HCT116 (cell line): ENCODE data around the gene SUPT3H. TPM values are rescaled to one million over a fixed set of nuclear protein-coding genes. Genes with fewer than 3 reads are reported as not detected.

Experiments
- ATAC-seq: fragments of 200-7000 bp; cut with Tn5 transposase; 2 replicates; pipeline ENCODE4 v1.9.1; 2020; ENCODE audit warnings: mild to moderate bottlenecking, moderate library complexity
- BruUV-seq: library from RNA; stranded (reverse); fragments of 400-500 nt; replicated peaks from 2 replicates; lab custom pipeline; 2021; lab: Mats Ljungman, UMichigan
- CTCF ChIA-PET: fragments of 300-600 bp; sonication (Branson Sonifier 250); formaldehyde crosslinking; loops from one replicate; lab custom pipeline; 2021; ENCODE audit warnings: antibody characterized with exemption; lab: Charles Lee
- POLR2A ChIA-PET: fragments of 300-600, 350-600 bp; sonication (Branson Sonifier 250); formaldehyde crosslinking; loops from one replicate; lab custom pipeline; 2021; ENCODE audit warnings: antibody characterized with exemption; lab: Charles Lee
- RAD21 ChIA-PET, 2 experiments: fragments of 300-600 bp; sonication (Branson Sonifier 250); formaldehyde crosslinking; loops; one replicate each; lab custom pipeline; 2023; ENCODE audit warnings: low total read pairs in 2 of 2; ENCODE audit not compliant: uncharacterized antibody in 2 of 2, unreplicated experiment in 2 of 2, low non-redundant PET in 1 of 2; lab: Charles Lee
- DNase-seq: peaks from one replicate; pipeline ENCODE4 v3.0.0-alpha.2; 2010; ENCODE audit warnings: low read depth, low spot score
- H2AFZ ChIP-seq: fragments of 200-600 bp; shearing (Covaris generic), sonication (generic); 2 replicates; pipeline ENCODE4 v1.6.1; 2017; ENCODE audit warnings: low read depth, mixed run types, mixed read lengths, antibody characterized with exemption, low read length; ENCODE audit not compliant: poor library complexity, severe bottlenecking
- H3K27ac ChIP-seq: 2 replicates; pipeline ENCODE4 v1.5.1; 2012; ENCODE audit warnings: low read depth, low read length
- H3K27me3 ChIP-seq: fragments of 200-600 bp; sonication (generic); 2 replicates; pipeline ENCODE4 v1.6.1; 2016; ENCODE audit warnings: mixed run types, low read length, mixed read lengths; ENCODE audit not compliant: insufficient read depth
- H3K36me3 ChIP-seq, 2 experiments: fragments of 200-500 bp in 1 of 2; fragments of 200-600 bp in 1 of 2; sonication (Bioruptor generic) in 1 of 2; sonication (generic) in 1 of 2; 2 replicates each; pipeline versions ENCODE4 v1.5.1 to v1.6.1; 2014 to 2016; ENCODE audit warnings: low read length in 2 of 2, inconsistent platforms in 1 of 2, mixed read lengths in 1 of 2, mixed run types in 1 of 2; ENCODE audit not compliant: insufficient read depth in 2 of 2, control insufficient read depth in 1 of 2
- H3K4me1 ChIP-seq, 2 experiments: fragments of 200-600 bp in 1 of 2; sonication (generic) in 1 of 2; 2 replicates each; pipeline versions ENCODE4 v1.5.1 to v1.6.1; 2012 to 2017; ENCODE audit warnings: low read length in 2 of 2, inconsistent platforms in 1 of 2, mild to moderate bottlenecking in 1 of 2, mixed read lengths in 1 of 2, mixed run types in 1 of 2, moderate library complexity in 1 of 2; ENCODE audit not compliant: insufficient read depth in 2 of 2, control insufficient read depth in 1 of 2
- H3K4me2 ChIP-seq: fragments of 200-600 bp; sonication (generic); 2 replicates; pipeline ENCODE4 v1.6.1; 2017; ENCODE audit warnings: mixed run types, low read length, mixed read lengths
- H3K4me3 ChIP-seq, 2 experiments: fragments of 200-600 bp in 1 of 2; sonication (generic) in 1 of 2; replicated peaks in 1 of 2; 2 replicates each; pipeline ENCODE4 v1.5.1; 2011 to 2016; ENCODE audit warnings: low read length in 2 of 2, control low read depth in 1 of 2, low read depth in 1 of 2, mild to moderate bottlenecking in 1 of 2, mixed read lengths in 1 of 2, mixed run types in 1 of 2
- H3K79me2 ChIP-seq: fragments of 200-600 bp; sonication (generic); 2 replicates; pipeline ENCODE4 v1.6.1; 2017; ENCODE audit warnings: mild to moderate bottlenecking, mixed run types, low read length, moderate library complexity, mixed read lengths; ENCODE audit not compliant: insufficient read depth
- H3K9ac ChIP-seq: fragments of 200-600 bp; sonication (generic); 2 replicates; pipeline ENCODE4 v1.6.1; 2016; ENCODE audit warnings: low read length, mixed read lengths
- H3K9me2 ChIP-seq: fragments of 200-600 bp; sonication (generic), shearing (Covaris generic); 2 replicates; pipeline ENCODE4 v1.6.1; 2017; ENCODE audit warnings: mixed run types, mild to moderate bottlenecking, moderate library complexity; ENCODE audit not compliant: insufficient read depth
- H3K9me3 ChIP-seq, 2 experiments: fragments of 200-500 bp in 1 of 2; fragments of 200-600 bp in 1 of 2; sonication (Bioruptor generic) in 1 of 2; sonication (generic) in 1 of 2; 2 replicates each; pipeline ENCODE4 v1.6.1; 2014 to 2017; ENCODE audit warnings: low read length in 2 of 2, mixed read lengths in 2 of 2, inconsistent platforms in 1 of 2, low read depth in 1 of 2, mild to moderate bottlenecking in 1 of 2, mixed run types in 1 of 2, moderate library complexity in 1 of 2; ENCODE audit not compliant: control insufficient read depth in 1 of 2, insufficient read depth in 1 of 2
- H4K20me1 ChIP-seq: fragments of 200-600 bp; sonication (generic), shearing (Covaris generic); 2 replicates; pipeline ENCODE4 v1.6.1; 2017; ENCODE audit warnings: mixed run types, mild to moderate bottlenecking, moderate library complexity; ENCODE audit not compliant: insufficient read depth
- ATF3 ChIP-seq: IDR thresholded peaks from 2 replicates; pipeline ENCODE4 v1.6.1; 2012
- CBX3 ChIP-seq: IDR thresholded peaks from 2 replicates; pipeline ENCODE4 v1.6.1; 2012; ENCODE audit warnings: low read depth
- CEBPB ChIP-seq: IDR thresholded peaks from 2 replicates; pipeline ENCODE4 v1.6.1; 2012; ENCODE audit warnings: low read depth
- EZH2 ChIP-seq: fragments of 200-600 bp; sonication (generic); IDR thresholded peaks from 2 replicates; pipeline ENCODE4 v1.6.1; 2017; ENCODE audit warnings: antibody characterized with exemption, mixed run types
- FOSL1 ChIP-seq: IDR thresholded peaks from 2 replicates; pipeline ENCODE4 v1.6.1; 2012; ENCODE audit warnings: low read depth
- POLR2A ChIP-seq: IDR thresholded peaks from 2 replicates; pipeline ENCODE4 v1.7.0; 2011; ENCODE audit warnings: borderline replicate concordance; ENCODE audit not compliant: insufficient read depth, insufficient read length; ENCODE audit errors: extremely low read depth
- POLR2AphosphoS5 ChIP-seq: IDR thresholded peaks from 2 replicates; pipeline ENCODE4 v1.6.1; 2011; ENCODE audit warnings: mild to moderate bottlenecking, low read depth, low read length, moderate library complexity
- RAD21 ChIP-seq: IDR thresholded peaks from 2 replicates; pipeline ENCODE4 v1.6.1; 2012; ENCODE audit warnings: low read depth, mild to moderate bottlenecking
- SP1 ChIP-seq: IDR thresholded peaks from 2 replicates; pipeline ENCODE4 v1.6.1; 2012; ENCODE audit warnings: low read depth
- SRF ChIP-seq: IDR thresholded peaks from 2 replicates; pipeline ENCODE4 v1.6.1; 2012; ENCODE audit warnings: low read depth
- TCF7L2 ChIP-seq: IDR thresholded peaks from 2 replicates; pipeline ENCODE4 v1.7.0; 2011; ENCODE audit warnings: borderline replicate concordance, inconsistent platforms; ENCODE audit not compliant: insufficient read depth, insufficient read length; ENCODE audit errors: extremely low read depth
- YY1 ChIP-seq: IDR thresholded peaks from 2 replicates; pipeline ENCODE4 v1.6.1; 2011; ENCODE audit warnings: low read length, low read depth, moderate library complexity, mild to moderate bottlenecking; ENCODE audit not compliant: insufficient replicate concordance; ENCODE audit errors: extremely low read depth
- ZNF274 ChIP-seq: fragments of 200-500 bp; sonication (Bioruptor generic); IDR thresholded peaks from 2 replicates; pipeline ENCODE4 v1.6.1; 2014; ENCODE audit warnings: mild to moderate bottlenecking, low read depth, low read length, inconsistent platforms
- intact Hi-C: fragments of 100-400 bp; cut with micrococcal nuclease; formaldehyde crosslinking; loops from 2 replicates; pipeline ENCODE4 v1.10.0; 2022
- total RNA-seq: library from RNA; stranded (reverse); gene quantifications from one replicate; pipeline ENCODE4 v1.2.1, GENCODE V29; 2021; ENCODE audit not compliant: unreplicated experiment
- TF ChIP-seq, protein P1 (sequence below), 3 experiments: fragments of 200-600 bp in 1 of 3; sonication (generic) in 1 of 3; IDR thresholded peaks in 2 of 3; conservative IDR thresholded peaks in 1 of 3; 2 replicates each; pipeline ENCODE4 v1.5.1; 2012 to 2017; ENCODE audit warnings: low read depth in 2 of 3, low read length in 2 of 3, antibody characterized with exemption in 1 of 3, borderline replicate concordance in 1 of 3, control low read depth in 1 of 3, mild to moderate bottlenecking in 1 of 3, mixed read lengths in 1 of 3, mixed run types in 1 of 3, moderate library complexity in 1 of 3; ENCODE audit not compliant: insufficient read depth in 1 of 3
- TF ChIP-seq, protein P2 (sequence below): IDR thresholded peaks from 2 replicates; pipeline ENCODE4 v1.6.1; 2012
- TF ChIP-seq, protein P3 (sequence below): IDR thresholded peaks from 2 replicates; pipeline ENCODE4 v1.6.1; 2011; ENCODE audit warnings: mild to moderate bottlenecking, low read length, moderate library complexity; ENCODE audit not compliant: insufficient replicate concordance; ENCODE audit errors: extremely low read depth

SUPT3H gene
- total RNA-seq, 1 experiment from 2014 or later: 7.4 TPM

GRCh38 chr6:45328523-45328922 is 49.2 kb downstream of the SUPT3H start:
- POLR2A ChIA-PET: no interaction called here
- no peaks in the 10 kb centered on the region for H3K9me3 ChIP-seq
- no peak overlapping the region for H2AFZ ChIP-seq
- ATAC-seq: no peak
- no peak overlapping the region for H3K4me3 ChIP-seq
- TF ChIP-seq, protein P1, sequence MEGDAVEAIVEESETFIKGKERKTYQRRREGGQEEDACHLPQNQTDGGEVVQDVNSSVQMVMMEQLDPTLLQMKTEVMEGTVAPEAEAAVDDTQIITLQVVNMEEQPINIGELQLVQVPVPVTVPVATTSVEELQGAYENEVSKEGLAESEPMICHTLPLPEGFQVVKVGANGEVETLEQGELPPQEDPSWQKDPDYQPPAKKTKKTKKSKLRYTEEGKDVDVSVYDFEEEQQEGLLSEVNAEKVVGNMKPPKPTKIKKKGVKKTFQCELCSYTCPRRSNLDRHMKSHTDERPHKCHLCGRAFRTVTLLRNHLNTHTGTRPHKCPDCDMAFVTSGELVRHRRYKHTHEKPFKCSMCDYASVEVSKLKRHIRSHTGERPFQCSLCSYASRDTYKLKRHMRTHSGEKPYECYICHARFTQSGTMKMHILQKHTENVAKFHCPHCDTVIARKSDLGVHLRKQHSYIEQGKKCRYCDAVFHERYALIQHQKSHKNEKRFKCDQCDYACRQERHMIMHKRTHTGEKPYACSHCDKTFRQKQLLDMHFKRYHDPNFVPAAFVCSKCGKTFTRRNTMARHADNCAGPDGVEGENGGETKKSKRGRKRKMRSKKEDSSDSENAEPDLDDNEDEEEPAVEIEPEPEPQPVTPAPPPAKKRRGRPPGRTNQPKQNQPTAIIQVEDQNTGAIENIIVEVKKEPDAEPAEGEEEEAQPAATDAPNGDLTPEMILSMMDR (IDR thresholded peaks at IDR 0.05 in 2 of 3, conservative IDR thresholded peaks at IDR 0.05 in 1 of 3; ENCODE audit: borderline replicate concordance in 1 of 3, insufficient read depth in 1 of 3, low read depth in 2 of 3, low read length in 2 of 3): no peak
- TF ChIP-seq POLR2AphosphoS5: no peak
- no peak for TF ChIP-seq SRF
- no peak for TF ChIP-seq FOSL1
- no peak for TF ChIP-seq EZH2
- TF ChIP-seq, protein P2, sequence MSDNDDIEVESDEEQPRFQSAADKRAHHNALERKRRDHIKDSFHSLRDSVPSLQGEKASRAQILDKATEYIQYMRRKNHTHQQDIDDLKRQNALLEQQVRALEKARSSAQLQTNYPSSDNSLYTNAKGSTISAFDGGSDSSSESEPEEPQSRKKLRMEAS: no peak
- TF ChIP-seq RAD21: no peak
- no peaks in the 10 kb centered on the region for H4K20me1 ChIP-seq
- no peak overlapping the region for H3K27ac ChIP-seq
- RAD21 ChIA-PET: no interaction called here
- no TSS peak for BruUV-seq
- H3K9ac ChIP-seq: no peak overlapping the region
- no peak overlapping the region for H3K4me2 ChIP-seq
- intact Hi-C loops: no loop called here
- H3K27me3 ChIP-seq: no peaks in the 10 kb centered on the region
- H3K9me2 ChIP-seq: no peaks in the 10 kb centered on the region
- H3K4me1 ChIP-seq: peaks cover 0 to 4% of the 10 kb centered on the region in 2 experiments; a peak in 2 of 4 replicates
- no peaks in the 10 kb centered on the region for H3K36me3 ChIP-seq
- no peaks in the 10 kb centered on the region for H3K79me2 ChIP-seq
- CTCF ChIA-PET: no interaction called here
- DNase-seq: no peak

GRCh38 chr6:45327956-45328522 is 49.7 kb downstream of the SUPT3H start, which contains the start of gene RUNX2:
Gene RUNX2, plus strand, starts transcription at chr6:45328330. Its CDS starts 397 bp downstream, at chr6:45328727.
- Histone ChIP-seq H2AFZ (no peak within 1 kb of the TSS), H3K9me2 (no peaks in the 10 kb centered on the region), H4K20me1 (no peaks in the 10 kb centered on the region), H3K36me3 (no peaks in the 10 kb centered on the region), H3K9ac (no peak within 1 kb of the TSS), H3K4me1 (peaks cover 0 to 4% of the 10 kb centered on the region in 2 experiments; a peak in 2 of 4 replicates), H3K4me3 (no peak within 1 kb of the TSS), H3K27me3 (no peaks in the 10 kb centered on the region), H3K27ac (no peak within 1 kb of the TSS), H3K79me2 (no peaks in the 10 kb centered on the region), H3K4me2 (no peak within 1 kb of the TSS), H3K9me3 (no peaks in the 10 kb centered on the region)
- ATAC-seq (no peak), DNase-seq (no peak)
- CTCF ChIA-PET: no interaction called here
- intact Hi-C loops: no loop called here
- TF ChIP-seq SRF: no peak
- no peak for TF ChIP-seq ZNF274
- no peak for TF ChIP-seq CEBPB
- no peak for TF ChIP-seq ATF3
- TF ChIP-seq, protein P2: no peak
- no peak for TF ChIP-seq TCF7L2
- TF ChIP-seq FOSL1: no peak
- no peak for TF ChIP-seq SP1
- no peak for TF ChIP-seq YY1
- TF ChIP-seq, protein P3, sequence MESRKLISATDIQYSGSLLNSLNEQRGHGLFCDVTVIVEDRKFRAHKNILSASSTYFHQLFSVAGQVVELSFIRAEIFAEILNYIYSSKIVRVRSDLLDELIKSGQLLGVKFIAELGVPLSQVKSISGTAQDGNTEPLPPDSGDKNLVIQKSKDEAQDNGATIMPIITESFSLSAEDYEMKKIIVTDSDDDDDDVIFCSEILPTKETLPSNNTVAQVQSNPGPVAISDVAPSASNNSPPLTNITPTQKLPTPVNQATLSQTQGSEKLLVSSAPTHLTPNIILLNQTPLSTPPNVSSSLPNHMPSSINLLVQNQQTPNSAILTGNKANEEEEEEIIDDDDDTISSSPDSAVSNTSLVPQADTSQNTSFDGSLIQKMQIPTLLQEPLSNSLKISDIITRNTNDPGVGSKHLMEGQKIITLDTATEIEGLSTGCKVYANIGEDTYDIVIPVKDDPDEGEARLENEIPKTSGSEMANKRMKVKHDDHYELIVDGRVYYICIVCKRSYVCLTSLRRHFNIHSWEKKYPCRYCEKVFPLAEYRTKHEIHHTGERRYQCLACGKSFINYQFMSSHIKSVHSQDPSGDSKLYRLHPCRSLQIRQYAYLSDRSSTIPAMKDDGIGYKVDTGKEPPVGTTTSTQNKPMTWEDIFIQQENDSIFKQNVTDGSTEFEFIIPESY: no peak
- TF ChIP-seq POLR2A: no peak
- no peak for TF ChIP-seq CBX3
- BruUV-seq: no TSS peak
- POLR2A ChIA-PET: no interaction called here
- RAD21 ChIA-PET: no interaction called here
